Bronchial epithelial cell (primary cell): ENCODE results near the gene KIF5A. TPM values are rescaled to one million over a fixed set of nuclear protein-coding genes. Genes with fewer than 3 reads are reported as not detected.

Source experiments
- DNase-seq: peaks from one replicate; pipeline ENCODE4 v3.0.0-alpha.2; 2010; ENCODE audit warnings: low read depth
- FAIRE-seq: peaks from 2 replicates; lab custom pipeline; 2011; peaks lifted over from hg19 to GRCh38; lab: Jason Lieb, UNC
- H3K27me3 ChIP-seq: 2 replicates; pipeline ENCODE4 v1.5.1; 2011; ENCODE audit warnings: low read length; ENCODE audit not compliant: control insufficient read depth, insufficient read depth
- H3K36me3 ChIP-seq: 2 replicates; pipeline ENCODE4 v1.5.1; 2011; ENCODE audit warnings: low read length; ENCODE audit not compliant: control insufficient read depth, insufficient read depth
- H3K4me3 ChIP-seq: 2 replicates; pipeline ENCODE4 v1.5.1; 2011; ENCODE audit warnings: mild to moderate bottlenecking, low read depth, low read length, control low read depth
- CTCF ChIP-seq: IDR thresholded peaks from 2 replicates; pipeline ENCODE4 v1.5.1; 2011; ENCODE audit warnings: mild to moderate bottlenecking, moderate library complexity, low read length, control low read depth, inconsistent platforms; ENCODE audit not compliant: insufficient read depth, severe bottlenecking
- total RNA-seq: library from RNA; depleted of rRNA; stranded (reverse); fragments of >200 nt; gene quantifications from 2 replicates; pipeline ENCODE4 v1.2.1, GENCODE V29; 2014

The KIF5A gene
- total RNA-seq, 1 donor from 2014 or later: under 0.01 TPM

DNA sequence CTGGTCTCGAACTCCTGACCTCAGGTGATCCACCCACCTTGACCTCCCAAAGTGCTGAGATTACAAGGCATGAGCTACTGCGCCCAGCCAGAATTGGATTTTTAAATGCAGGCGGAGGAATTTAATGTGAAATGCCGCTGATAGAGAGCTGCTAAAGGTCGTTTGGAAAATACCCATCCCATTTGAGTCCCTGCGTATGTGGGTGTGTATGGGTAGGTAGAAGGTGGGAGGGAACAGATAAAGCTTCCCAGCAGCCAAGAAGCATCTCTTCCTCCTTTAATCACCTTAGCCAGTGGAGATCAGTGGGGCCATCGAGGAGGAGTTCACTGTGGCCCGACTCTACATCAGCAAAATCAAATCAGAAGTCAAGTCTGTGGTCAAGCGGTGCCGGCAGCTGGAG lies 25.0 kb downstream of the KIF5A start:
- no peak for FAIRE-seq

GRCh38 chr12:57575771-57576612 lies 26.1 kb downstream of the KIF5A start:
- DNase-seq (no peak), FAIRE-seq (peak; percentile 76)
- no peak overlapping the region for H3K4me3 ChIP-seq
- H3K27me3 ChIP-seq: no peaks in the 10 kb centered on the region
- no peak for TF ChIP-seq CTCF
- no peaks in the 10 kb centered on the region for H3K36me3 ChIP-seq

More for the DNA sequence above, 25.0 kb downstream of the KIF5A start:
- Histone ChIP-seq H3K27me3 (no peaks in the 10 kb centered on the region), H3K36me3 (no peaks in the 10 kb centered on the region), H3K4me3 (no peak overlapping the region)
- no peak for TF ChIP-seq CTCF
- no peak for DNase-seq

GRCh38 chr12:57576613-57577160 lies 26.8 kb downstream of the KIF5A start:
- Histone ChIP-seq H3K4me3 (no peak overlapping the region), H3K36me3 (no peaks in the 10 kb centered on the region), H3K27me3 (no peaks in the 10 kb centered on the region)
- no peak for TF ChIP-seq CTCF
- DNase-seq: peak; percentile 25
- FAIRE-seq: no peak

DNA sequence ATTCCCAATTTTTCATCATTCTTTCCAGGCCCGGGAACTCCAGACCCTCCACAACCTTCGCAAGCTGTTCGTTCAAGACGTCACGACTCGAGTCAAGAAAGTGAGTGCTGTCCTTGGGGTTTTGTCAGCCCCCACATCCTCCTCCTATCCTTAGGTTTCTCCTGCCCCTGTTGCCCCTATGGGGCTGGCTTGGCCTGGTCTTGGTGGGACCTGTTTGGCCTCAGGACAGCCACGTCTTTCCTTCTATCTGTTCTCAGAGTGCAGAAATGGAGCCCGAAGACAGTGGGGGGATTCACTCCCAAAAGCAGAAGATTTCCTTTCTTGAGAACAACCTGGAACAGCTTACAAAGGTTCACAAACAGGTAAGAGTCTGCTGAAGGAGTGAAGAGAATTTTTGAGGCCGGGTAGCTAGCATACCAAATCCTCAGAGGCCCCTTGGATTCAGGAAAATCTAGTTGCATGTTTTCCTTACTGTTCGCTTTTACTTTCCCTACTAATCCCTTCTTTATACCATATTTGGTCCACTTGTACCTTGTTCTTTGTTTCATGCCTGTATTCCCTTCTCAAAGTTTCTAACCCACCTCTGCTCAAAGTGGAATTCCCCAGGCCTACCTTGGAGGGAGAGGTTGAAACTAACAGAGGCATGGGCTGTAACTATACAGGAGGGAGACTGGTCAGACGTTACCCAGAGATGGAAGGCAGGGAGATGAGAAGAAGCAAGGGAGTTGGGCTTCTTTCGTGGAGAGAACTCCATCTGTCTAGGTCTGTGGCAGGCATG lies 28.3 kb downstream of the KIF5A start:
- no peak for FAIRE-seq
- H3K27me3 ChIP-seq: no peaks in the 10 kb centered on the region
- no peak overlapping the region for H3K4me3 ChIP-seq
- H3K36me3 ChIP-seq: no peaks in the 10 kb centered on the region
- TF ChIP-seq CTCF: no peak
- no peak for DNase-seq

GRCh38 chr12:57579011-57579410 lies 29.2 kb downstream of the KIF5A start:
- no peak for TF ChIP-seq CTCF
- Histone ChIP-seq H3K36me3 (no peaks in the 10 kb centered on the region), H3K4me3 (no peak overlapping the region), H3K27me3 (no peaks in the 10 kb centered on the region)
- FAIRE-seq (no peak), DNase-seq (no peak)
